HFFc6 (cell line): ENCODE measurements around the gene ANGPTL2. TPM values are rescaled to one million over a fixed set of nuclear protein-coding genes. Genes with fewer than 3 reads are reported as not detected.

Source experiments
- DNase-seq: peaks from one replicate; pipeline ENCODE4 v3.0.0-alpha.2; 2018
- H3K27ac Mint-ChIP-seq: 2 replicates; pipeline ENCODE4 v1.8.0; 2020; ENCODE audit warnings: mild to moderate bottlenecking, mixed read lengths
- H3K27me3 Mint-ChIP-seq: 2 replicates; pipeline ENCODE4 v1.8.0; 2021; ENCODE audit warnings: mild to moderate bottlenecking, moderate library complexity, mixed read lengths; ENCODE audit not compliant: insufficient read depth
- H3K36me3 Mint-ChIP-seq: 2 replicates; pipeline ENCODE4 v1.8.0; 2021; ENCODE audit warnings: low read depth, mixed read lengths
- H3K4me1 Mint-ChIP-seq: 2 replicates; pipeline ENCODE4 v1.8.0; 2020; ENCODE audit warnings: low read depth, mixed read lengths
- H3K4me3 Mint-ChIP-seq: 2 replicates; pipeline ENCODE4 v1.8.0; 2020; ENCODE audit warnings: mild to moderate bottlenecking, moderate library complexity, mixed read lengths
- H3K9me3 Mint-ChIP-seq: 2 replicates; pipeline ENCODE4 v1.8.0; 2020; ENCODE audit warnings: mild to moderate bottlenecking, mixed read lengths
- CTCF ChIP-seq: fragments of 200-600 bp; sonication (generic); IDR thresholded peaks from 2 replicates; pipeline ENCODE4 v1.5.0; 2021; ENCODE audit warnings: antibody characterized with exemption, mild to moderate bottlenecking
- total RNA-seq, 6 experiments: library from RNA; stranded (reverse); fragmentation: NEBNext Ultra II Directional; extraction: Animal tissue kit (Norgen Biotek cat#: 25700); gene quantifications; 2 replicates in 1 of 6; 3 replicates in 5 of 6; pipeline ENCODE4 v1.2.3, GENCODE V29; 2021

Gene ANGPTL2
- total RNA-seq, 6 experiments from 2014 or later, result 15.0 to 20.9 (median 19.4) TPM

- no peak for DNase-seq
- TF ChIP-seq CTCF, result no peak
- H3K4me3 Mint-ChIP-seq, result no peak overlapping the region
- no peaks in the 10 kb centered on the region for H3K36me3 Mint-ChIP-seq
- no peak overlapping the region for H3K27ac Mint-ChIP-seq
- H3K9me3 Mint-ChIP-seq, result no peaks in the 10 kb centered on the region
- H3K4me1 Mint-ChIP-seq, result peaks cover 4% of the 10 kb centered on the region; the same call in 1 of the 2 replicates
- peaks cover 5% of the 10 kb centered on the region for H3K27me3 Mint-ChIP-seq
Observed at GRCh38 chr9:127140181-127140580, 17.7 kb upstream of the ANGPTL2 start.

- H3K4me3 Mint-ChIP-seq, result no peak overlapping the region
- no peak for DNase-seq
- H3K36me3 Mint-ChIP-seq, result no peaks in the 10 kb centered on the region
- no peaks in the 10 kb centered on the region for H3K9me3 Mint-ChIP-seq
- H3K4me1 Mint-ChIP-seq, result peaks cover 8% of the 10 kb centered on the region
- H3K27me3 Mint-ChIP-seq, result peaks cover 5% of the 10 kb centered on the region
- no peak overlapping the region for H3K27ac Mint-ChIP-seq
- TF ChIP-seq CTCF, result no peak
Observed at GRCh38 chr9:127139775-127140174, 17.3 kb upstream of the ANGPTL2 start.

GRCh38 chr9:127139071-127139731 is 16.8 kb upstream of the ANGPTL2 start:
- H3K9me3 Mint-ChIP-seq, result no peaks in the 10 kb centered on the region
- H3K27me3 Mint-ChIP-seq, result peaks cover 5% of the 10 kb centered on the region
- H3K4me3 Mint-ChIP-seq, result no peak overlapping the region
- no peak overlapping the region for H3K27ac Mint-ChIP-seq
- peaks cover 14% of the 10 kb centered on the region for H3K4me1 Mint-ChIP-seq
- H3K36me3 Mint-ChIP-seq, result no peaks in the 10 kb centered on the region
- TF ChIP-seq CTCF, result no peak
- DNase-seq, result no peak

- no peak overlapping the region for H3K4me3 Mint-ChIP-seq
- DNase-seq, result no peak
- no peak overlapping the region for H3K27ac Mint-ChIP-seq
- H3K27me3 Mint-ChIP-seq, result peaks cover 5% of the 10 kb centered on the region
- no peak for TF ChIP-seq CTCF
- H3K36me3 Mint-ChIP-seq, result no peaks in the 10 kb centered on the region
- peaks cover 21% of the 10 kb centered on the region for H3K4me1 Mint-ChIP-seq
- no peaks in the 10 kb centered on the region for H3K9me3 Mint-ChIP-seq
Observed at GRCh38 chr9:127138444-127138843, 16.0 kb upstream of the ANGPTL2 start.

- no peak overlapping the region for H3K27ac Mint-ChIP-seq
Observed at GRCh38 chr9:127137640-127138360, 15.4 kb upstream of the ANGPTL2 start.

More at GRCh38 chr9:127137640-127138360, 15.4 kb upstream of the ANGPTL2 start:
- peaks cover 28% of the 10 kb centered on the region for H3K4me1 Mint-ChIP-seq
- no peaks in the 10 kb centered on the region for H3K9me3 Mint-ChIP-seq
- no peak for TF ChIP-seq CTCF
- peaks cover 5% of the 10 kb centered on the region for H3K27me3 Mint-ChIP-seq
- no peak for DNase-seq
- H3K4me3 Mint-ChIP-seq, result no peak overlapping the region
- no peaks in the 10 kb centered on the region for H3K36me3 Mint-ChIP-seq
